A673 (cell line): ENCODE measurements around the gene IL1B. TPM values are rescaled to one million over a fixed set of nuclear protein-coding genes. Genes with fewer than 3 reads are reported as not detected.

Experiments
- BruUV-seq: library from RNA; stranded (reverse); fragments of 400-500 nt; replicated peaks from 2 replicates; lab custom pipeline; 2021; lab: Mats Ljungman, UMichigan
- CTCF ChIA-PET: fragments of 300-600 bp; sonication (Branson Sonifier 250); formaldehyde crosslinking; loops from one replicate; lab custom pipeline; 2022; ENCODE audit warnings: antibody characterized with exemption; lab: Charles Lee
- POLR2A ChIA-PET: fragments of 300-600 bp; sonication (Branson Sonifier 250); formaldehyde crosslinking; loops from one replicate; lab custom pipeline; 2022; ENCODE audit warnings: antibody characterized with exemption; ENCODE audit not compliant: low non-redundant PET; lab: Charles Lee
- DNase-seq: peaks from one replicate; pipeline ENCODE4 v3.0.0-alpha.2; 2015; ENCODE audit warnings: low spot score
- H3K27ac ChIP-seq: fragments of 200-600 bp; sonication (generic); 2 replicates; pipeline ENCODE4 v1.5.1; 2016; ENCODE audit warnings: mixed run types, low read depth, mild to moderate bottlenecking, mixed read lengths, antibody characterized with exemption, low read length; ENCODE audit not compliant: poor library complexity, severe bottlenecking
- H3K27me3 ChIP-seq: fragments of 200-600 bp; sonication (generic); replicated peaks from 2 replicates; pipeline ENCODE4 v1.6.1; 2017; ENCODE audit warnings: mixed run types, low read depth, mild to moderate bottlenecking, mixed read lengths, antibody characterized with exemption, low read length; ENCODE audit not compliant: insufficient read depth, poor library complexity
- H3K36me3 ChIP-seq: fragments of 200-600 bp; sonication (generic); 2 replicates; pipeline ENCODE4 v1.6.1; 2016; ENCODE audit warnings: mixed run types, mild to moderate bottlenecking, mixed read lengths, antibody characterized with exemption, low read length; ENCODE audit not compliant: insufficient read depth, poor library complexity, severe bottlenecking
- H3K4me1 ChIP-seq: fragments of 200-600 bp; sonication (generic); 2 replicates; pipeline ENCODE4 v1.6.1; 2017; ENCODE audit warnings: mixed run types, mild to moderate bottlenecking, mixed read lengths, antibody characterized with exemption, low read length; ENCODE audit not compliant: insufficient read depth, poor library complexity, severe bottlenecking
- H3K4me3 ChIP-seq: fragments of 200-600 bp; sonication (generic); 2 replicates; pipeline ENCODE4 v1.5.1; 2016; ENCODE audit warnings: low read depth, mixed run types, mild to moderate bottlenecking, mixed read lengths, low read length; ENCODE audit not compliant: poor library complexity, severe bottlenecking
- H3K9me3 ChIP-seq: fragments of 200-600 bp; sonication (generic); 2 replicates; pipeline ENCODE4 v1.6.1; 2016; ENCODE audit warnings: mixed run types, low read depth, mild to moderate bottlenecking, mixed read lengths, antibody characterized with exemption, low read length; ENCODE audit not compliant: poor library complexity, severe bottlenecking
- EZH2 ChIP-seq: fragments of 200-600 bp; sonication (generic); IDR thresholded peaks from 2 replicates; pipeline ENCODE4 v1.6.1; 2017; ENCODE audit warnings: borderline replicate concordance, low read depth, mild to moderate bottlenecking, mixed read lengths, antibody characterized with exemption, low read length; ENCODE audit not compliant: poor library complexity, severe bottlenecking
- intact Hi-C: fragments of 100-400 bp; cut with micrococcal nuclease; formaldehyde crosslinking; loops from one replicate; pipeline ENCODE4 v1.10.0; 2022; ENCODE audit not compliant: unreplicated experiment
- total RNA-seq: library from RNA; stranded (reverse); gene quantifications from 2 replicates; pipeline ENCODE4 v1.2.3, GENCODE V29; 2021
- TF ChIP-seq, protein P1 (sequence below): fragments of 300-800, 200-600 bp; sonication (generic); conservative IDR thresholded peaks from 2 replicates; pipeline ENCODE4 v1.5.1; 2017; ENCODE audit warnings: low read depth, mild to moderate bottlenecking, antibody characterized with exemption, low read length, moderate library complexity, mixed read lengths

IL1B gene
- total RNA-seq, 1 experiment from 2014 or later = 2.1 TPM

DNA sequence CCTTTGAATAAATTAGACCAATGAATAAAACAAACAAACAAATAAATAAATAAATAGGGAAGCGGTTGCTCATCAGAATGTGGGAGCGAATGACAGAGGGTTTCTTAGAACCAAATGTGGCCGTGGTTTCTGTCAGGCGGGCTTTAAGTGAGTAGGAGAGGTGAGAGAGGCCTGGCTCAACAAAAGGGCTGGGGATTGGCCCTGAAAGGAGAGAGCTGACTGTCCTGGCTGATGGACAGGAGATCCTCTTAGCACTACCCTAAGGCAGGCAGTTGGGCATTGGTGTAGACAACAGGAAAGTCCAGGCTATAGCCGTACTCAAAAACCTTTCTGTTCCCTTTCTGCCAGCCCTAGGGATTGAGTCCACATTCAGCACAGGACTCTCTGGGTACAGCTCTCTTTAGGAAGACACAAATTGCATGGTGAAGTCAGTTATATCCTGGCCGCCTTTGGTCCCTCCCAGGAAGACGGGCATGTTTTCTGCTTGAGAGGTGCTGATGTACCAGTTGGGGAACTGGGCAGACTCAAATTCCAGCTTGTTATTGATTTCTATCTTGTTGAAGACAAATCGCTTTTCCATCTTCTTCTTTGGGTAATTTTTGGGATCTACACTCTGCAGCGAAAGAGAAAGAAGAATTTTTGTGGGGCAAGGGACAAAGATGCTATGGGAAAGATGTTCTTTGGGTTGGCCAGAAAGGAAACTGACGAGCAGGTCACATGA is 6.5 kb downstream of the IL1B start:
- no peak overlapping the region for H3K27ac ChIP-seq
- H3K9me3 ChIP-seq = no peaks in the 10 kb centered on the region
- peaks cover 17% of the 10 kb centered on the region for H3K4me1 ChIP-seq
- ChIA-PET POLR2A (no interaction called here), CTCF (no interaction called here)
- intact Hi-C loops = no loop called here
- no peaks in the 10 kb centered on the region for H3K27me3 ChIP-seq
- TF ChIP-seq EZH2 = no peak
- TF ChIP-seq, protein P1, sequence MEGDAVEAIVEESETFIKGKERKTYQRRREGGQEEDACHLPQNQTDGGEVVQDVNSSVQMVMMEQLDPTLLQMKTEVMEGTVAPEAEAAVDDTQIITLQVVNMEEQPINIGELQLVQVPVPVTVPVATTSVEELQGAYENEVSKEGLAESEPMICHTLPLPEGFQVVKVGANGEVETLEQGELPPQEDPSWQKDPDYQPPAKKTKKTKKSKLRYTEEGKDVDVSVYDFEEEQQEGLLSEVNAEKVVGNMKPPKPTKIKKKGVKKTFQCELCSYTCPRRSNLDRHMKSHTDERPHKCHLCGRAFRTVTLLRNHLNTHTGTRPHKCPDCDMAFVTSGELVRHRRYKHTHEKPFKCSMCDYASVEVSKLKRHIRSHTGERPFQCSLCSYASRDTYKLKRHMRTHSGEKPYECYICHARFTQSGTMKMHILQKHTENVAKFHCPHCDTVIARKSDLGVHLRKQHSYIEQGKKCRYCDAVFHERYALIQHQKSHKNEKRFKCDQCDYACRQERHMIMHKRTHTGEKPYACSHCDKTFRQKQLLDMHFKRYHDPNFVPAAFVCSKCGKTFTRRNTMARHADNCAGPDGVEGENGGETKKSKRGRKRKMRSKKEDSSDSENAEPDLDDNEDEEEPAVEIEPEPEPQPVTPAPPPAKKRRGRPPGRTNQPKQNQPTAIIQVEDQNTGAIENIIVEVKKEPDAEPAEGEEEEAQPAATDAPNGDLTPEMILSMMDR = no peak
- no TSS peak for BruUV-seq
- no peak for DNase-seq
- no peak overlapping the region for H3K4me3 ChIP-seq
- no peaks in the 10 kb centered on the region for H3K36me3 ChIP-seq

DNA sequence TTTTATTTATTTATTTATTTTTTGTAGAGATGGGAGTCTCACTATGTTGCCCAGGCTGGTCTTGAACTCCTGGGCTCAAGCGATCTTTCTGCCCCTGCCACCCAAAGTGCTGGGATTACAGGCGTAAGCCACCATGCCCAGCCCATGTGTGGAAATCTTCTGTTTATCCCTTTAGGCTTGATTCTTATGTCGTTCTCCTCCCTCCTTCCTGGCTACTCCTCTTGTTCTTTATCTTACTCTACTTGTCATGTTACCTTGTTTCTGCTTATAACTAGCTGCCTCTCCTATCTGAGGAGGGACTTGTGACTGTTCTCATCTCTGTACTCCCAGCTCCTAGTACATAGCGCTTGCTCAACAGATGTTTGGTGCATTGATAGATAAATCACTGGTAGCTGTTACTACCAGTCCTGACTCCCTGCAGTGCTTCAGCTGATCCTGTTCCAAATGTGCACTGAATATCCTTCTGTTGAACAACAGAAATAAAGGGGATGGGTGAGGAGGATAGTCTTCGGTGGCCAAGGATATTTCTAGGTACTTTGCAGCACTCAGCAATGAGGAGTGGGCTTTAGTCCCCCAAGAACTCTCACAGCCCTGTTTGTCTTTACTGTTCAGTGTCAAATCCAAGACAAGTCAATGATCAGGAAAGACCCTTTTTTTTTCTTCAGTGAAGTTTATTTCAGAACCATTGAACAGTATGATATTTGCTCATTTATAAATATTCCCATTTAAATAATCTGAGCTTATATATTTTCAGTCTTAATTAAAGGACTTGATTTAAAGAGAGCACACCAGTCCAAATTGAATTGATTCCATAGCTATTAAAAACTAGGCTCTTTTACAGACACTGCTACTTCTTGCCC is 7.2 kb downstream of the IL1B start:
- Histone ChIP-seq H3K36me3 (no peaks in the 10 kb centered on the region), H3K4me1 (peaks cover 12% of the 10 kb centered on the region), H3K27ac (no peak overlapping the region), H3K9me3 (no peaks in the 10 kb centered on the region), H3K27me3 (no peaks in the 10 kb centered on the region), H3K4me3 (no peak overlapping the region)
- ChIA-PET CTCF (no interaction called here), POLR2A (no interaction called here)
- TF ChIP-seq, protein P1 = no peak
- TF ChIP-seq EZH2 = no peak
- intact Hi-C loops = no loop called here
- no TSS peak for BruUV-seq
- no peak for DNase-seq

DNA sequence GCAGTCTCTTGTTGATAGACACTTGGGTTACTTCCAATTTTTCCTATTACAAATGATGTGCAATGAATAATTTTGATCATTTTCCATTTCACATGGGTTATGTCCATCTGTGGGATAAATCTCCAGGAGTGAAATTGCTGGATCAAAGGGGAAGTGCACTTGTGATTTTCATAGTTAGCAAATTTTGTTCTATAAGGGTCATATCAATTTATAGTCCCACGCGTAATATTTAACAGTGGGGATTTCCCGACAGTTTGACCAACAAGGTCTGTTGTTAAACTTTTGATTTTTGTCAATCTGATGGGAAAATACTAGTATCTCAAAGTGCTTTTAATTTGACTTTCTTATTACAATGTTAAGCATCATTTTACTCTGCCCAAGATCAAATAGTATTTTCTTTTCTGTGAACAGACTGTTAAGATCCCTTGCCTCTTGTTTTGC is 8.3 kb downstream of the IL1B start:
- Histone ChIP-seq H3K9me3 (no peaks in the 10 kb centered on the region), H3K27me3 (no peaks in the 10 kb centered on the region), H3K27ac (no peak overlapping the region), H3K36me3 (no peaks in the 10 kb centered on the region), H3K4me3 (no peak overlapping the region), H3K4me1 (peaks cover 8% of the 10 kb centered on the region)
- intact Hi-C loops = no loop called here
- no TSS peak for BruUV-seq
- TF ChIP-seq, protein P1 = no peak
- no peak for TF ChIP-seq EZH2
- ChIA-PET POLR2A (no interaction called here), CTCF (no interaction called here)
- no peak for DNase-seq
